GM19239 (cell line): ENCODE measurements around the gene AKAIN1.

Experiments
- DNase-seq: peaks from one replicate; pipeline ENCODE4 v3.0.0; 2011; ENCODE audit warnings: low spot score; ENCODE audit not compliant: insufficient read length
- FAIRE-seq: peaks from 2 replicates; lab custom pipeline; 2011; peaks lifted over from hg19 to GRCh38; lab: Jason Lieb, UNC

AKAIN1 gene, protein sequence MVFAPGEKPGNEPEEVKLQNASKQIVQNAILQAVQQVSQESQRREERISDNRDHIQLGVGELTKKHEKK

DNA sequence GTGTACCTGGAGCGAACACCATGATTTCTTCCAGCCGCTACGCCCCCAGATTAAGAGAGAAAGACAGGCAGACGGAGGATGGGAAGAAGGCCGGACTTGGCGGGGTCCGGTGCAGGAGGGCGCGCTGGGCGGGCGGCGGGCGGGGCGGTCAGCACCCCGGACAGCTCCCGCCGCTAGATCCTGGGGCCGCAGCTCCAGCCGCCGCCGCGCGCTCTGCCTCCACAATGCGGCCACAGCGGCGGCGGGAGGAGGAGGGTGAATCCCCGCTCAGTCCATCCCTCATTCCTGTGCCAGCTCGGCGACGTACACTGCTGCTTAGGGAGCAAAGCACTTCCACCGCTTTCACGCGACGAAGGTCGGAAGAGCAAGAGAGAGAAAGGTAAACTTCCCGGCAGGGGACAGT is at the start of gene AKAIN1:
Gene AKAIN1, minus strand, starts transcription at position 226 of the 403 bp plus-strand sequence. Its CDS starts 204 bp downstream, at position 22.
- DNase-seq: peak; percentile 26
- no peak for FAIRE-seq

DNA sequence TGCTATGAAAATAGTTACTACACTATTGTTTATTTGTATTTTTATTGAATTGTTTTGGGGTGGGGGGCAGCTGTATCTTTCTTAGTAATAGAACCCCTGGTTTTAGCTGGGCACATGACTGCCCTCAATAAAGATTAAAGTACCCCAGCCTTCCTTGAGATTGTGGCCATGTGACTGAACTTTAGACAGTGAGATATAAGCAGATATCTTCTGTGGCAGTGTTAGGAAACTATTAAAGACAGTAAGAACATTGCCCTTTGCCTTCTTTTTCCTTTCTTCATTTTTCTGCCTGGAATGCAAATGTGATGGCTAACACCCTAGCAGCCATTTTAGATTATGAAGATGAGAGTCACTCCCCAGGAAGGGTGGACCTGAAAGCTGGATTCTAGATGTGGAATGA is 47.9 kb upstream of the AKAIN1 start:
- DNase-seq (no peak), FAIRE-seq (no peak)

DNA sequence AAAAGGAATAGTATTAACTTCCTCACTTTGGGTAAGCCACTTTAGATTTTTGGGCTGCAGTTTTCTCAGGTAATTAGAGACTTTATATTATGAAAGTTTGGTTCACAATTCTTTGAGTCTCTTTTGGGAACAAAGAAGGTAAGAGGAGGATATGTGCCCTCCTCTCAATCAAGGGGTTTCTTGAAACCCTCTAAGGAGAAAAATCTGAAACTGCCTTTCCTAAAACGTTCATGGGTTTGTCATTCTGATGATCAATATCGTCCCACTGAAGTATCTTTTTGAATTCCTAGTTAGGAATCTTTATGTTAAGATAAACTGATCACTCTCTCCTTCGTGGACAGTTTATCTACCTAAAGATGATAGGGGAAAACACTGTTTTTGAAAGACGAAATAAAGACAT is 42.4 kb upstream of the AKAIN1 start:
- DNase-seq (no peak), FAIRE-seq (peak; percentile 42)

DNA sequence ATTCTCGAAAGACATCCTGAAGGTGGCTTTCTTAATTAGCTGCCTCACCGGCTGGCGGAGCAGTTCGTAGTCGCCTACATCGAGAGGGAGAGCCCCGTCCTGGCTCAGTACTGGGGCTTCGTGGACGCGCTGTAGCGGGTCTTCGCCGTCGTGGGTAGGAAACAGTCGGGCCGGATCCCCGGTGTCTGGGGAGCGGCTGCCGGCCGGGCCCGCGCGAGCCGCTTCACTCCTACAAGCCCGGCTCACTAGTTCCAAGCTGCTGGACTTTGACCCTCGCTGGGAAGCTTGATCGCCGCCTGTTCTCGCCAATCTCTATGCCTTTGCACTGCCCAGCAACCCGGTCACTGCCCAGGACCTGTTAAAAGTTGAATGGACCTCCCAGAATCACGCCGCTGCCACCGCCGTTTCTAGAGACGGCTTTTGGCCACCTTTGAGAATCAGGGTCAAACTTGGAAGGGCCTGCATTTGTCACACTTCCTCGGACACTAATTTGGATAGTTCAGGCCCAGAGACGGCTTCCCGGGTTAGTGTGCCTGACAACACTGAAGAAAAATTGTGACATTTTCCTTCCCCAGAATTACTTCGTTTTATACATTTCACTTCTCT is 41.4 kb upstream of the AKAIN1 start:
- FAIRE-seq (peak; percentile 26), DNase-seq (peak; percentile 8)

DNA sequence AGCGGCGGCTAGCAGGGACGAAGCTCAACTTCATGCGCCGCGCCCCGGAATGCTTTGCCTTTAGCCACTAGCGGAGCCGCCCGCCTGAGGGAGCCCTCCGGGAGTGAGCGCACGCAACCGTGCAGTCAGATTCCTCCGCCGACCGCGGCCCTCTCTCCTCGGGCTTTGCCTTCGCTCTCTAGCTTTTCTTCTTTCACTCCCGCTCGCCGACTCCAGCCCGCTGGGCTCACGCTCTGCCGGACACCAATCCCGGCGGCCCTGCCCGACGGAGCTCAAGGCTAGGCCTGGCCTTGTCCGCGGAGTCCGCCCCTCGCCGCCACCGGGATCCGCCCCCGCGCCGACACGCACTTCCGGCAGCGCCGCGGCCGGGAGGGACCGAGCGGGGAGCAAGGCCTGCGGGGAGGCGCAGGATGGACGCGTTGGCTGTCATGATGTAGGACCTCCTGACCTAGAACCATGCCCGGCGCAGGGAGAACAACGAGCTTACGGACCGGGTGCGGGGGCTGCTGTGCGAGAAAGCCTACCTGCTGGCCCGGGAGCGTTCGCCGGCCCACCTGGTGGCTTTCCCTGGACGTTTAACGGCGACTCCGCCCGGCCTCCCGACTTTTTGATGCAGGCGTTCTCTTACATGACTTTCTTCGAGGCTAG is 40.8 kb upstream of the AKAIN1 start:
- FAIRE-seq (peak; percentile 91), DNase-seq (peak; percentile 58)

DNA sequence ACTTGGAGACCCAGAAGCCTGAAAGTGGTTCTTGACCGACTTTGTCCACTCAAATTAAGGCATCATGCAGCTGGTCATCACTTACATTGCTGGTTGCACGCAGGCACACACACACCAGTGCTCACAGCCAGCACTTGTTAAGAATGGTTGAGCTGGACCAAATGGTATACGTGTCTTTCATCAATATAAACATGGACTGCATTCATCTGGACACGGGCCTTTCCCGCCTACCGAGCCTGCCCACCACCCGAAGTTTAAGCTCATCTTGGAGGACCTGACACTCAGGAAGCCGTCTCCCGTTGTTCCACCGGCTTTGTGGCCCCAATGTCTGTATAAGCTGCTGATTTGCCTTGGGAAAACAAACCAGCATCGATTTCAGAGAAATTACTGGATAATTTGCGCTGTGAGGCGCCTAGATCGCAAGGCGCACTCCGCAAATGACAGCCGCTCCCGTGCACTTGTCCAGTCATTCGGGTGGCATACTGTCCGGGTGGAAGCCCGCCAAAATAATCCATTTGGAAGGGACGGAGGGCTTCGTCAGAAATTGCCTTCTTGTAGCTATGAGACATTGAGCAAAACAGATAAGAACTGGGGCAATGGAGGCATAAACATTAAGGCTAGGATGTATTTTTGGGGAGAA is 40.1 kb upstream of the AKAIN1 start:
- FAIRE-seq: peak; percentile 48
- no peak for DNase-seq

DNA sequence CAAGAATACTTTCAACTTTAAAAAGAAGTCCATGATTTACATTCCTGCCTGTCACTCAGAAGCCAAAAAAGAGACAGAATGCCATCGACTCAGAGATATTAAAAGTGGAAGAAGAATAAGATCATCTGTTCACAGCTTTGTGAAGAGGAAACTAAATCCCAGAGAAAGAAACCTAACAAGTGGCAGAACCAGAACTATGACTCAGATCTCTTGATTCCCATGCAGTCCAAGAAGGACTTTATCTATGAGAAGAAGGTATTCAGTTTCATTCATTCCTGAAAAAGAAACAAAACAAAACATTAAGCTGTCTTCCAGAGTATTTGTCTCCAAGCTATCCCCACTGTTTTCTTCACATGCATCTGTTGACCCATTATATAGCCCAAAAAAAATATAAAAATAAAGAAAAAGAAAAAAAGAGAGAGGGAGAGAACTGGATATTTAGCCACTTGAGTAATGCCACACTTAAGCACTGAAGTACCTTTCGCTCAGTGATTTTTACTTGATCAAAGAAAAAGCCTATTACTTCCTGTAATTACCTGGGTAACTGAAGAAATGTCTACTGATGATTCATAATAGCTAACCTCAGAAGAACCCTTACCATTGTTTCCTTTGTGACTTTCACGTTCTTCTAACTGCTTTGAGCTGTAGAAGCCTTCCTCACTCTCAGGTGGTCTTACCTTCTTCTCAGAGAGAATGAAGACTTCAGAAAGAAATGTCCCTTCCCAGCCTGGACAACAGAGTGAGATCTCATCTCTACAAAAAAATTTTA is 17.7 kb upstream of the AKAIN1 start:
- FAIRE-seq (no peak), DNase-seq (no peak)

DNA sequence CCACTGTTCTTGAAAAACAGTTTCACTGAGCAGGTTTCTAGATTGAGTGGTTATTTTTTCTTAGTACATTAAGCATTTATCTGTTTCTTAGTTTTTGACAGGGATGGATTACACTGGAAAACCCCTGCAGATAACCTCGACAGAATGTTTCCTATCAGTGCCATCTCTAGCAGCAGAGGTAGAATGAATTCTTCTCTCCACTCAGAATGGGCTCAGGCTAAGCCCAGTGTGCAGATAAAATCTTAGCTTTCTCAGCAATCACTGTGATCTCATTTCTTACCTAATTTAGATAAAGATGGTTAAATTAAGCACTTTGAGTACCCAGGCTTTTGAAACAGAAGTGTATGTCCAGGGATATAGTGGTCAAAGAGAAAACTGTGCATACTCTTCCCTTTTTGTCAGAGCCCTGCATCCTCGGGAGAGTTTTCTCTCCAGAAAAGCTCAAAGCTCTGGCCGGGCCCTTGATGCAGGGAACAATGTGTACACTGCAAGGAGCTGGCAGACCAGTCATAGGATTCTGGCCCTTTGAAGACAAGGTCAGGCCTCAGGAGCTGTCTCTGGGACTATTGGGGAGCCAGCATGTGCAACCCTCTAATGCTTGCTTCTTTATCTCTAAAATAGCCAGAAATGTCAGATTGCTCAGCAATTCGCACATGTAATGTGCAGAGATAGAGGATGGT is 10.6 kb upstream of the AKAIN1 start:
- FAIRE-seq (no peak), DNase-seq (no peak)

DNA sequence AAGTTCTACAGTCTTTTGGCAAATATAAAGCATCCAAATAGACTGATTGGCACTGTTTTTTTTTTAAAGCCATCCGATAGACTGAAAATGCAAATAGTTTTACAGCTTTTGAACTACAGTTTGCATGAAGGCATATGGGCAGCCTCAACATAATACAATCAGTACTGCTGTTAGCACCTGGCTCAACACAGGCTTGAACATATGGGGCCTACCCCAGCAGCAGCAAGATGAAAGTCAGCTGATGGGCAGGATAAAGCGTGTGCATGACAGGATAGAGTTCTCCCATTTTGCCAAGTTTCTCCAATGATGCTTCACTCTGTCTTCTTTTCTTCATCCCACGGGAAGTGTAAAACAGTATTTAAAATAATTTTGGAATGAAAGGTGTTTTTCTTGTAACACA is 1.3 kb upstream of the AKAIN1 start:
- DNase-seq: no peak
- no peak for FAIRE-seq

DNA sequence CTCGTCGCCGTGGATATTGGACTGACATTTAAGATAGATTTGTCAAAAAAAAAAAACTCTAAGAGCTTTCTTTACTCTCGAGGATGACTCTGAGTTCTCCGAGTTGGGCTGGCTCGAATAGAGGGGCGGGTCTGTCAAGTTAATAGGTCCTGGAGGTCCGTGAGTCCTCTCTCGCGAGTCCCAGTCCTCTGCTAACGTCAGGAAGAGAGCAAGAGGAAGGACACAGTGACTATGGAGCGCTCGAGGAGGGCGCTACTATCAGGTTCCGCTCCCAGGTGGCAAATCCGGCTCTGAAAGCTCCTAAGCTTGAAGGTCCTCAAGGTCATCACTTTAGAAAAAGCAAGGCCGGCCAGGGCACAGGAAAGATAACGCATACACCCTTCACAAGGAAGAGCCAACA is 404 bp upstream of the AKAIN1 start:
- DNase-seq: no peak
- no peak for FAIRE-seq

DNA sequence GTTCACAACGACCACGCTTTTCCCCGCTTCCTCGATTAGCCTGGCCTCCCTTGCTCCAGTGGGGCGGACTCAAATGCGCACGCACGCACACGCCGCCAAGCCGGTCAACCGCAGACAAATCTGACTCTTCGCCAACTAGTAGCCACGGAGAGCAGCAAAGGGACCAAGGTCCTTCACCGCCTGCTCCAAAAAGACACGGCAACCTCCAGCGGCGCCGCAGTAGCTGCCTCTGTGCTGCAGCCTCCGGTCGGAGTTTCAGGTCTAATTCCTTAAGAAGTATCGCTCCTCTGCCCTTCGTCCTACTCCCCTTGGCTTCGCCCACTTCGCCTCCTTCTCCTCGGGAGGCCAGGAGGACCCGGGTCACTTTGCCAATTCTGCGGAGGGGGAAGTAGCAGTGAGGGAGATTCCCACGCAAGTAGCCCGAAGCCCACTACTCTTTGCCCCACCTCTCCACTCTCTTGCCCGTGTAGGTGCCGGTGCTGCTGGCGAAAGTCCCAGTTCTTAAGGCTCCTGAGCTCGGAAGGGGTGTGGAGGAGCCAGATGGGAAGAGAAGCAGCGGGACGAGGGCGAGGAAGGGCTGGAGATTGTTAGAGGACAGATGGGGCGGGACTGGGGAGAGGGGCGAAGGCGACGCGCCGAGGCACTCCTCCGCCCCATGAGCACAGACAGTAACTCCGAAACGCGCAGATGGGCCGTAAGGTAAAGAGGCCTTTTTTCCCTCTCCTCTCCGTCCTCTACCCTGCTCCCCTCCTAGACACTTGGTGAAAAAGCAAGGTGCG is 615 bp downstream of the AKAIN1 start:
- DNase-seq: no peak
- no peak for FAIRE-seq

DNA sequence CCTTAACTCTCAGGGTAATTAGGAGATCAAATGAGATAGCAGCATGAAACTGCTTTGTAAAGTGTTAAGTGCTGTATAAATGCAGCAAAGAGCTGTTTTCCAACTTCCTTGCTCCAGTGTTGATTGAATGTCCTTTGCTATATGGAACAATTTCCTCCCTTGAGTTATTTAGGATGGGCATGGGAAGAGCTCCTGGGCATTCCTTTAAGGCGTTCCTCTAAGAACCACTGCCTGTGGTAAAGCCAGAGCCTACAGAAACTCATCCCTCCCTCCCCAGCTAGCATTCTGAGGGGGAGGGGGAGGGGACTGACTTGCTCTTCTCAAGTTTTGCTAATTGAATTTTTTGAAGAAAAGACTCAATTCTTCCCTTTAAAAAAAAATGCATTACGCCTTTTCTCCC is 1.4 kb downstream of the AKAIN1 start:
- DNase-seq: no peak
- FAIRE-seq: no peak

DNA sequence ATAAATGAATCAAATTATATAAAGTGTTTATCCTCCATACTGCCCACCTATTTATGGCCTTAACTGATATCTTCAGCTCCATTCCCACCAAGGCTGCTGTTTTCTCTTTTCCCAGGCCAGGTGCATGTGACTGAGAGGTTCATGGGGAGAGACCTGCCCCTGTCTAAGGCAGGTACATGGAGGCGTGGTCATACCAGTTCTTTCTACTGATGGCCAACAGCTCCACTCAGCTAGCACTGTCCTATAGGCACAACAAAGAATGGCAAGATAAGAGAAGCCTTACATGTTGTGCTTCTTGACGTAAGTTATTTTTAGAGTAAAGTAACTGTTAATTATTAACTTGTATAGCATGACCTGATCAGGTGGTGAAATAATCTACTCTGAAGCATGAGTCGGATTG is 16.8 kb downstream of the AKAIN1 start:
- FAIRE-seq (no peak), DNase-seq (no peak)

DNA sequence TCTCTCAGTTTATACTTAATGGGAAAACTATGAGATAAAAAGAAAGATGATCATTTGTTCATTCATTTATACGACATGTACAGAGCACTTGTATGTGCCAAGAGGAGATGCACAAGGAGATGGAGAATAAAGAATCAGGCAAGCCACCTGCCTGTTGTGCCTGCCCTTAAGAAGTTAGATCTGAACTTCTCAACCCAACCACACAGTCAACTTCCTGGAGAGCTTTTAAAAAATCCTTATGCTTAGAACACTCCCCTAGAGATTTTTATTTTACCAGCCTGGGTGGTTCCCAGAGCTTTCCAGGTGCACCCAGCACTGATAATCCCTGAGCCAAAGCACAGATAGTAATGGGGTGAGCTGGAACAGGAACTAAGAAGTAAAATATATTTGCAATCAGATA is 18.5 kb downstream of the AKAIN1 start:
- FAIRE-seq (no peak), DNase-seq (no peak)

DNA sequence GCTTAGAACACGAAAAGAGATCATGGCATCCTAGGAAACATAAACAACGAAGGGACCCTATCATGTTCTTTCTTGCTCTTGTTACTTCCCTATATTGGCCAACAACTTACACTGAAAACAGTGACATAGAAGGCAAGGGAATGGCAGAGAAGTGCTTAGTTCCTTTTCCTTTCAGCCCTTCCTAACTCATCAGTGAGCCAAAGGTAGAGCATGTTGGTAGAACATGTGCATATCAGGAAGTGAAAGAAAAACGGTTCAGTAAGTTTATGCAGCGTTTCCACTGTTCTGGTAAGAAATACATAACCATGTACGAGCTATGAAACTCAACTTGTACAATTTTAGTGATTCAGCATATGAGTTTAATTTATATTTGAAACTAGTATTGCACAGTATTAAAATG is 21.7 kb downstream of the AKAIN1 start:
- FAIRE-seq (no peak), DNase-seq (no peak)

DNA sequence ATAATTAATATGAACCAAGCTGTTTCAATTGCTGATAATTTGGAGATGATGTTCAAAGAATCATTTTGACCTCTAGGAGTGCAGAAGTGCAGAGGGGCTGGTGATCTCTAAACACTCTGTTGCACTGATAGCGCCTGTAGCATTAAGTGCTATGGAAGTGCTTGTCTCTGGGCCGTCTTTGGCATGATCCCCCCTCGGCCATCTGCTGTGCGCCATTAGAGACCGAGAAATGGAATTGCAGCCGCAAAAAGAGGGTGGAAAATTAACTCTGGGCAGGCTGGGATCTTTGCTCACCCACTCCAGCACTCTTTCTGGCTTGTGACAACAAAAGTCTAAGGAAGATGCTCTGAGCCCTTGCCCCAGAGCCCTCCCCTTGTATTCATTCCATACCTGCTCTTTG is 23.4 kb downstream of the AKAIN1 start:
- DNase-seq: no peak
- FAIRE-seq: no peak

DNA sequence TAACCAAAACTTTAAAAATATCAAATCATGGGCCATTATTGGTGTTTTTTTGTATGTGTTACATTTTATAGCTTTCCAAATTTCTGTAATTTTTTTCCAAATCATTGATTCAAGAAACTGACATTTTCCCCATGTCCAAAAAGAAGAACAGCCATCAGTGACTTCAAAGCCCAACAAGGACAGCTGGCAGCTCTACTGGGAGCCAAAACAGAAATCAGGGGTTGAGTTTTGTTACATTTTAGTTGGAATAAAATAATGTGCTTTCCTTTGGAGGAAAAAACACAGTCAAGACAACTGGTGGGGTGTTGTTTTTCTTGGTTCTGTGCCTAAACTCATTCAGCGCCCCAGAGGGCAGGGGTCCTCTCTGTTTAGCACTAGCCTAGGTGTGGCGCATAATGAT is 23.8 kb downstream of the AKAIN1 start:
- DNase-seq: no peak
- no peak for FAIRE-seq

DNA sequence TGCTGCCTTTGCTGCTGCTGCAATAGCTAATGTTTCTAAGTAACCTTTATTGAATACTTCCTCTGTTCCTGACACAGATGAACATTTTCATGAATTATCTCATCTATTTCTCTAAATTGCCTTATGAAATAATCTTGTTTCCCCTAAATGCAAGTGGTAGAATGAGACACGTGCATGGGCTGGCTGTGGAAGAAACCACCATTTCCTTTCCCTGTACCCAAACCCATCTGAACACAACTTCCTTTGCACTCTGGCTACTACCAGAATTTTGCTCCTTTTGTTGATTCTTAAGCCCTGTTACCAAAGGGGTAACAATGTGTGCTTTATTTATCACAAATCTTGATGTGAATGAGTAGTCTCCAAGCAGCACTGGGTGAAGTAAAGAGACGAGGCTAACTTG is 29.2 kb downstream of the AKAIN1 start:
- DNase-seq: no peak
- FAIRE-seq: no peak

DNA sequence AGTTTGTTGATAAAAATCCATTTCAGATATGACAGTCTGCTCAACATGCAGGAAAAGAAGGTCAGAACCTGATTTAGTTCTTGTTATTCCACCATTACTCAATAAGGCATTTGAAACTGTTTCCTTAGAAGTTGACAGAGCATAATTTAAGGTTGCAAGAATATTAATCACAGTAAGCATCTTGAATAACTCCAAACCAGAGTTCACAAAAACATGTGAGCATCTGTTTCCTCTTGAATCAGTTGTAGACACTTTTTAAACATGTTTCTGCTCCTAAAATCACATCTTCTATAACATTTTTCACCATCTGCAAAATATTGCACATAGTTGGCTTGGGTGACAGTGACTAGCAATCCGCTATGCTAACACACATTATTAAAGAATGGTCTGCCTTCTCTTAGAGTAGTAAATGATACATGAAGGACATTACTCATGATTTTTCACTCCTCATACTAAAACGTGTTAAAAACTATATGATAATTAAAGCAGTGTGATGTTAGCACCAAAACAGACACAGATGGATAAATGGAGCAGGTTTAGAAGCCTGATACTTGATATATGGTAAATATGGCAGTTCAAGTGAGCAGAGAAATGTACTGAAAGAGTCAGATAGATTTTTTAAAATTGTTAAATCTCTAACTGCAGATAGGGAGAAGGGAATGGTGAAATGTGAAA is 30.3 kb downstream of the AKAIN1 start:
- DNase-seq (no peak), FAIRE-seq (no peak)
